ENCODE measurements around the gene KIF6.

KIF6 gene

DNA sequence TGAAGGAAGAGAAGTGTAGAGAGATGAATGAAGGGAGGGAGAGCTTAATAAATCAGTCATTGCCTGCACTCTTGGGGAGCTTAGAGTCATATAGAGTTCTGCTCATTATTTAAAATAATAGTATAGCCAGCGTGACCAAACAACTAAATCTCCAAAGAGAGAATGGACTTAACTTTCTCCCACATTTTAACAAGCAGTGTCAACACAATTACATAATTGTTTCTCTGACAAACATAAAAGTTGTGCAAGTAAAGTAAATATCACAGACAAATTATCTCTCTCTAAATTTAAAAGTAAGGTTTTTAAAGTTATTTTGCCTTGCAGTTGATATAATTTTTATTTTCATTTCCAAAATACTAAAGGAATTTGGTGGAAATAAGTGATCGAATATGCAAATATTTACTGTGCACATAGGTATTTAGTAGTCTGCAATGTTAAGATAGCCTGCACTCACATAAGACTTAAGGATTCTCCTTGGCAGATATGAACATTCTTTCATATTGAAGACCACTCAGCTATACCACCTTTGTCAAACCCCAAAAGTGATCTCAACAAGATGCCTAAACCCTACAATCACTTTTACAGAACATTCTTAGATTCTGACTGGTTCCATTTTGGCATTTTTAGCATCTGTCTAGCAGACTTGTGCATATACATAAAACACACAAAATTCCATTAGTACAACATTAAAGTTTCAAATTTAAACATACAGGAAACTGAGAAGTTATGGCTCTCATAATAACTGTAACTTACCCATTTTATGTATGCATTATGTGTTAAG, 67.7 kb downstream of the KIF6 start:
- DNase-seq: no peak

DNA sequence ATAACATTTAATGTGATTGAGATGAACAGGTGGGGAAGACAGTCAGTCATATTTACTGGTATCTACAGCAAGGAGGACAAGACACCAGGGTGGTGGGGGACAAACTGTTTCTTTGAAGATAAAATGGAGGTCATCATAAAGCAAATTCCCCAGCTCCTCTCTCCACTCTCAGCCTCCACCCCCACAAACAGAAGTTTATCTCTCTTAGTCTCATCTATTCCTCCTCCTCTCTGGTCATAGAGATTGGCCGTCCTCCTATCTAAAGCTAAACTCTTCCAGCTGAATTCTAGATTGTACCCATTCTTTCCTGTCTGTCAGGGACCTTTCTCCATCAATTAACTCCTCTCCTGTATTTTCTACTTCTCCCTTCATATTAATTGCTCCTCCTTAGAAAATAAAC, 71.1 kb downstream of the KIF6 start:
- no peak for DNase-seq

DNA sequence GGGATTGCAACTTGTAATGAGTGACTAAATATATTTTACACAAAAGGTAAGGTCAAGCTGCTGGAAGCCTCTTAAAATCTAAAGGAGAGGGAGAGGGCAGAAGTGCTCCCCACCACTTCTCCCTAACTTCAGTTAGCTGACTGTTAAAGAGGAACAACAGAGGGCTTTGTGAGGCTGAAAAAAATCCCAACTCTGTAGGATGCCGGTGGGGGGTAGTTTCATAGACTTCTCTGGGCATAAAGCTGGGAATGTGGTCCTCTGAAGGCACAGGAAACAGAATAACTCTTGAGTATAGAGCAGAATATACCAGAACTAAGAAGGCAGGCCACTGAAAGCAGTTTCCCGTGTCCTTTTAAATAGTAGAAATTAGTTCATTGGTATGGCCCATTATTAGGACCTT, 71.6 kb downstream of the KIF6 start:
- DNase-seq: no peak

DNA sequence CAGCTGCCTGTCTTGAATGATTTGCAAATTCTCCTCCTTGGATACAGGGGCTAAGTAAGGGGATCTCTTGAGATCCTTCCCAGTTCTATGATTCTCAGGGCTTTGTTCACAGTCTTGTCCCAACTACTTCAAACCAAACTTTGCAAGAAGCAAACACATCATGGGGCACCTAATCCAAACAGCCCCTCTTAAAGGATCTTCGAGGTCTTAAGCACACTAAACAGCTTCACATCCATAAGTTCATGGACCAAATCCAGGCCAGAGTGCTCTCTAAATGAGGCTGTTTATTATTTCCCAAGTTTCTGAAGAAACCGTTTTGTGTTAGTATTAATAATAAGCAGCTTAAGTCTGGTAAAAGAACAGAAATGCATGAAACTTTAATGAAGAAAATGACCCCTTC, 75.2 kb downstream of the KIF6 start:
- DNase-seq: no peak

DNA sequence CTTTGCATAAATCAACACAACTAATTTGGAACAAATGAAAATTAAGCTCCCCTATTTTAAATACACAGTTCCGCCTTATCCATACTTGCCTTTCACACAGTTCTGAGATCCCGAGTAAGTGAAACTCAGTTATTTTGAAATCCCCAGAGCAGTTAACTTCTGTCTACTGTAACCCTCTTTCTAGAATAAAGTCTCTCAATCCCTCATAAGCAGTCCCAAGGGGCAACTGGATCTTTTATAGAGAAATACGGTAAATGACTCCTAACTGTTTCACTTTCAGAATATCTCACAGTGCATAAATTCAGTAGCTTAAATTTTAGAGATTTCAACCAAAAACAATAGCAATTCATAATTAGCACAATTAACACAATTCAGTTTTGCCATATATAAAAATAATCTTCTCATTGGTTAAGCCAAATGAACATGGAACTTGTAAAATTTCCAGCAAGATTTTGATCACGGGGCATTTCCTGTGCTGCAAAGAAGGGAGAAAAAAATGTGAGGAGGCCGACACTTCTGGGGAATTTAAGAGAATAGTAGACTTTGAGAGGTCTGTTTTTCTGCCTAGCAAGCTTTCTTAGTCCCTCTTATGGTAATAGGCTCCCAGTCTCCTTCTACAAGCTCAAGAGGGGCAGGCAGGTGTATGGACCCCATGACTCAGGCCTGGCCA, 78.3 kb downstream of the KIF6 start:
- DNase-seq: no peak

DNA sequence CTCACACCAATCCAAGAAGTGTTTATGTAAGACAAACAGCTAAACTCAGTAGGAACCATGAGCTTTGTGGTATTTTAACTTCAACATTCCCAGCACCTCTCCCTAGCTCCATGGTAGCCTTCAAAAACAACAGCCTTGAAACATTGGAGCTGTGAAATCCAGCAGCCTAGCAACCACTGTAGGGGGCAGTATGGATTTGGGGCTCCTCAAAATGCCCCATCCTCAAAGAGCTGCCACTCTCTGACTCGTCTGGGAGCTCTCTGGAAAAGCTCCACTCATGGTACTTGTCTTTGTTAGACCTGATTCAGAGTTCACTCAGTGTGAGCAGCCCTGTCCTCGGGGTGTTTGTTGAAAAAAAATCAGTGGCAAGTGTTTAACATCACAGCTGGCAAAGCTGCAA, 82.9 kb downstream of the KIF6 start:
- no peak for DNase-seq

DNA sequence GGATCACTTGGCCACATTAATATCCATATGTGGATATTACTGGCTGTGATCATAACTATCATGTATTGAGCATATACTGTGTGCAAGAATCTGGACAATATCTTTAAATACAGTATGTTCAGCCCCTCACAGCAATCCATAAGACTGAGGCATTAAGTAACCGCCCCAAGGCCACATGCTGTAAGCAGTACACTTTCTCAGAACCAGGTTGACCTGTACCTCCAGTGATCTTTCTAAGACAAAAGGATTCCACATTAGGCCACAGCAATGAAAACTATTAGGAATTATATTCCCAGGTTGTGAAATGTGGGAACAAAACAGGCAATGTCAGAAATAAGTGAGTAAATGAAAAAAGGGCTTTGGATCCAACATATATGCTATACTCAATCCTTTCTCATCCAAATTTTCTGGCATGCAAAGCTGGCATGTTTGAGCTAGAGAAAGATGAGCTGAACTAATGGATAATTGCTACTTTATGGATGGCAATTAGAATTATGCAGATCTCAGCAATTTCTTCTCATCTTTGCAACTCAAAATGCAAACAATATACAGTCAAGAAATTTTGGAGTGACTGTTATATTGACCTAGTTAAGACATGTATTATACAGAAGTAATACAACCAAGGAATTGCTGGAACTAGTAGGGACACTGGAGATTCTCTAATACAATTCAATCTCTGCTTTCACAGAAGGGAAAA, 86.9 kb downstream of the KIF6 start:
- DNase-seq: no peak

DNA sequence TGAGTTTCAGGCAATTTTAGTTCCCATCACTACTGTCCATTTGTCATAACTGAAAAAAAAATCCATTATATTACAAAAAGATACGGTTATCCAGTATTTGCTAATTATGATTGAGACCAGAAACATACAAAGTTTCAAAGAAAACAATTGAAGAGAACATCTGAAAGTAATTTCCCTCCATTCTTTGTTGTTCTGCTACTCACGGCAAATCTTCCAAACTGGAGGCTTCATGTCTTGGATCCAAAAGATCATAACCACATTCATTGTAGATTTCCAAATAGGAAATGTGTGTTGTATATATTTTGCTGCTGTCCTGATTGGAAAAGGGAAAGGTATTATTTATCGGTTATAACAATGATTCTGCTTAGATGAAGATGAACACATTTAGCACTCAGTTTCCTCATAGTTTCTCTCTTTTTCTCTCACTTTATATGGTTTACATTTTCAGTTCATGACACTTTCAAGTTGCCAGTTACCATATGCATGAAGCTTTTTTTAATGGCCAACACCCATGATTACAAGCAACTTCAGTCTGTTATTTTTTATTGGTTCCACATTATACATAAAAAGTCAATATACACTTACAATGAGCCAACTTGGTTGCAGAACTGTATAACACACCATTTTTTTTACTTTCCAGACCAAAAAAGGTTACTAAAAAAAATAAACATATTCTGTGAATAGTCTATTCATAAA, 90.4 kb downstream of the KIF6 start:
- no peak for DNase-seq

DNA sequence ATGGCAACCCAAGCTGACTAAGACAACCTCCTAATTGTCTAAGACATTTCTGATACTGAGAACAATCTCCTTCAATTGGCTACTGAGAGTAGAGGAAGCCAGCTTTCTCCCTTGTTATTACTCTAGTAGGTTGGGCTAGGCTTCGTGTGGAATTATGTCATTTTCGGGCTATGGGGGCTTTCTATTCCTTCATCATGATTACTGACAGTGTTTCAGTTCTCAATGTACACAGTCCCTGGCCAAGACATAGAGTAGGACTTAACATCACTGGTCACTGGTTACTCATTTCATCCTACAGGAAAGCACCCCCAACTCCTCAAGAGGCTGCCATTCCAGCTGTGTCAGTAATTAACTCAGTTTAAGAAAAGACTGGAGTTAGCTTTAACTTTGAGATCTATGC, 100.0 kb downstream of the KIF6 start:
- no peak for DNase-seq

DNA sequence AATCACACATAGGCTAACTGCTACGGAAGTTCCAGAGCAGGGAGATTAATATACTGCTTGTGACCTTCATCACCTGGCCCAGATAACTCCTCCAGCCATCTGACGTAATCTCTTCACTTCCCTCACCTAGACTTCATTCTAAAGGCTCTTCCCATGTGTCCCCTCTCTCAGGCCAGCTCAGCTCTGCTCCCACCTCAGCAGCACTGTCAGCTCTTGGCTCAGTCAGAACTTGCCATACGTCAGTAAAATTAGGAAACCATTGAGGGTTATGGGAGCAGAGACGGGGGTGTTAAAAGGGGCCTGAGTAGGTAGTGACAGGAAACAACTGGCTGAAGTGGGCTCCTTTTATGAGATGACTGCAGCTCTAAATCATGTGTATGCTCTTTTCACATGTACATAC, 101.5 kb downstream of the KIF6 start:
- DNase-seq: no peak

DNA sequence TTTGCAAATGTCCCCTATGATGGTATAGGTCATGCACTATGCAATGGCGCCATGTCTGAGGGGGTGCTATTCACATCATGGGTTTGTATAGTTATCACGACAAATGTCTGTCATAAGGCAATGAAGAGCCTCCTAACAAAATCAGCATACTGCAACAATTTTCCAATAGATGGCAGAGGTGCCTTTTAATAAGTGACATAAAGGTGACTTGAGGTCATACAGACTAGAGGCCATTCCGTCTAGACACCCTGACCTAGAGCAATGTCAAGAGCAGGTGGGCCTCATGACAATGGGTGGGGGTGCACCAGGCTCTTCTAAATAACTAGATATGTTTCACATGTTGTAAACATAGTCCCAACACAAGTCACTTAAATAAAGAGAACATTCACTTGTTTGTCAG, 107.7 kb downstream of the KIF6 start:
- no peak for DNase-seq

DNA sequence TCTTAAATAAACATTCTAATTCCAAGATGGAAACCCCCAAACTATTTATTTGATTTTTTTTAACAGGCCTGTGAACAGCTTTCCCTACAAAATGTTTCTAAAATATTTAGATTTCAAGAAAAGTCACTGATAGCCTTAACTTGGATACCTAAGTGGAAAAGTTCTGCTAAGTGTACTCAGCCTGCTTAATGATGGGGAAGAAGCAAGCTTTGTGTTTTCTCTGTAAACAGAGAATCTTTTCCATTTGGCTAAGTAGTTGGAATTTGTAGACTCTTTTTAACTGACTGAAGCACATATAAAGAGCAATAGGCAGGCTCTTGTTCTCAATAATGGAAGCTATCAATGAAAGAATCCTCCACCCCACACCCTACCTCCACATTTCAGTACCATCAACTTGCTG, 108.2 kb downstream of the KIF6 start:
- no peak for DNase-seq

DNA sequence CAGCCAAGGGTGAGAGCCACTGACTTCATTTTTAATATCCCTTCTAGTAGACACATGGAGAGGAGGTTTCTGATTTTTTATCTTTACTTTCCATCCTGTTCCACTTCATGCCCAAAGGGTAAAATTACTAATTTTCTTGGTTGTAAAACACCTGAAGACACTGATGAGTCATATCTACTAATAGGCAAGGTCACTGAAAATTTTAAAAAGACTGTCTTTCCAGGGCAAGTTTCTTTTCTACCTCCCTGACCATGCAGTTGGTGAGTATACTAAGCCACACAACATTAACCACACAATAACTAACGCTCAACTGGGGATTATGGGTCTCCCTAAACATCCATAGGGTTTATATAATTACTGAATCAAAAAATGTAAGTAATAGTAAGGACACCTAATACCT, 109.6 kb downstream of the KIF6 start:
- DNase-seq: no peak

DNA sequence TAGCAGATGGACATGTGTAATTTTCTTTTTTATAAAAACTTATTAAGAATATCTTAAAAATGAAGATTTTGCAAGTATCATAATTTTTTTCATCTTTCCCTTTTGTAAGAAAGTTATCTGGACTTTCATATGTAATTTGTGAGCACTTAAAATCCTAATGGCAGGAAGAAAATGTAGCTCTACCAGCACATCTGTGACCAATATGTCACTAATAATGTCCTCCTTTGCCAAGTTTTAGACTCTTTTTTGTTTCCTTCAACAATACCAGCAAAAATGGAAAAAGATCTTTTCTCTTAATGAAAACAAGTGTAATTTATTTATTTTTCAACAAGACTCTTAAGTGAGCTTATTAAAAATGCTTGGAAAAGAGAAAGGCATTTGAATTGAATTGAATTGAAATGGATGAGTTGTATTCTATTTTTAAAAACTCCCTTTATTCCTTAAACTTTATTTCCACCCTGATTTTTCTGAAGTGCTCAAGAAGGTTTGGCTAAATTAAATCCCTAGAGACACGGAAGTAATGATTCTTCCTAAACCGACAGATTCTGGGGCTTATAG, 110.7 kb downstream of the KIF6 start:
- no peak for DNase-seq

DNA sequence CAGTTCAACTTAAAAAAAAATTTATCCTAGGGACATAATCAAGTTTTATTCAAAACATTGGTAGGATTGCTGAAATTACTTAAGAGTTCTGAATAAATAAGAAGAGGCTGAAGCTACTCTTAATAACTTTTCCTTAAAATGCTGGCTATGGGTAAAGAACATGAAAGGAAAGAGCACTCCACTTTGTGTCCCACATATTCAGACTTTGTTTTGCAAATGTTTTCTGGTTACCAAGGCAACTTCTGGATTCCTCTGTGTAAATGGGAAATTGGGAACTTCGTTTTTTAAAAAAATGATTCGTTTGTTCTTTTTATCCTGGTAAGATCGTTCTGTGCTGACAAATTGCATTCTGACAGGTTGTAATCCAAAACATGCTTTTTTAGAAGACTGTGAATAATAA, 115.0 kb downstream of the KIF6 start:
- DNase-seq: no peak

DNA sequence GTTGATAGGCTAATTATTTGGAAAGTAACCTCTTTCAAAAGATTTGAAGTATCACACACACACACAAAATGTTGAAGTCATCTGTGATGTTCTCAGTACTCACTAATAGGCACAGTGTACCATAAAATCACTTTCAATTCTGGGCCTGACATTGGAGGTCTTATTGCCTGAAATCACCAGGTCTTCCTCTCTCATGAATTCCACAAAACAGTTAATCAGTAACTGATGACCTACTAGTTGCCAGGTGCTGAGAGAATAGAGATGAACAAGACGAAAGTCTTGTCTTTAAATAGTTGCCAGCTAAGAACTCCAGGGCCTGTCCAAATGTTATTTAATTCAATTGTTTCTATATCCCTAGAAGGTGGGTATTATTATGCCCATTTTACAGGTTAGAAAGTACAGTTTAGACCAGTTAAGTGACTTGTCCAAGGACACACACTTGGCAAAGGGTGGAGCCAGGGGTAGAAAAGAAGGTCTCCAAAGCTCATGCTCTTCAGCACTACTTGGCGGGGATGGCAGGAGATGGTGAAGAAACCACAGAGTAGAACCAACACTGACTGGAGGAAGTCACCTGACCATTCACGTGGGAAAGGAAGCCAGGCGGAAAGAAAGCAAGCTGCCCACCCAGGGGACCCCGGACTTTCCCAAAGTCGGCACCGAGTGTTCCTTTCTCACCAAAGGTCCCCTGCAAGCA, 116.4 kb downstream of the KIF6 start:
- no peak for DNase-seq

DNA sequence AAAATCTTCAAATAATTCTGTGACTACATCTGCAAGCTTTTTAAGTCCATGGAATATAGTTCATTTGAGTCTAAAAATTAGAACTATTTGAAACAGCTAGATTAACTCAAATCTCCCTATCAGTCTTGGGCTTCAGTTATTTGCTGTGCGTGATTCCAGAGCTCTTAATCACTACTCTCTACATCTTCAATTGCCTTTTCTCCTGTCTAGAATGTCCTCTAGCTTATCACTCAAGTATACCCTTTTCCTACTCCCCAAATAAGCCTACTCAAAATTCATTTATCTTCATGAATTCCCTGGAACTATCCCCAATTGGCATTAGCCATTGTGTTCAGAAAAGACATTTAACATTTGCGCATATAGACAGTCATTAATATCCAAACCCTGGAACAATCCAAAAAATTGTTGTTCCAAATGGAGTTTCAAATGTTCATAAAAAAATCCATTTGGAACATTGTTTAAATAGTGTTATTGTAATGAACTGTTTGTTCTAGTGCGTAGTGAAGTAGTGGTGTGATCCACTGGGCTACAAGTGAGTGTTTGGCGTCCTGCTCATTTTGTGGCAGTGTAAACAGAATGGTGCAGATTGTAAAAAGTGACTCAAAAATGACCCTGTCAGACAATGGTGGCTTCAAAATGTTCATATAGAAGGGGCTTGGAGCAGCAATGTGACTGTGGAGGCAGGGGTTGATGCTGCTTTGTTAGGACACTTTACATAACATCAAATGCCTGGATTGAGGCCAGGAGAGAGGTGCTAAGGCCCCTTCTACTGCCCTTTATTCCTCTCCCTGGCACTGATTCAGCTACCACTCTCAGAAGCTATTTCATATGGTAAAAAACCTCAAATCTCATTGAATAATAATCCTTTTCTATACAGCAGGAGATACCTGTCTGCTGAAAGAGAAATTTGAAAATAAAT, 122.3 kb downstream of the KIF6 start:
- DNase-seq: no peak

DNA sequence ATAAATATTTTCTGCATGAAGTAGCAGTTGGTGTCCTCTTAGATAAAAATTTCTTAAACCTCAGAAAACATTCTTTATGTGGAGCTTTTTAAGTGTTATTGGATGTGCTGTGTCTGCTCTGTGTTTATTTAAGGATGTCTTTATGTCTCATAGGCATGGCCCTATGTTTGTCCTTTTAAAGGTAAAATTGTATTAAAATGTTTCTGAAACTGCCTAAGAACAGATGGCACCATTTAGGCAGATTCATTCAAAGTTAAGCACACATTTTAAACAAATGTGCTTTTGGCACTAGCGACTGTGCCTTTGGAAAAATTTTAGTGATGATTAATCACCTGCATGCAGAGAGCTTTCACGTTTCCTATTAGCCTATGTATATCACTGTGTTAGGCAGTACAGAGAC, 125.2 kb downstream of the KIF6 start:
- DNase-seq: no peak

DNA sequence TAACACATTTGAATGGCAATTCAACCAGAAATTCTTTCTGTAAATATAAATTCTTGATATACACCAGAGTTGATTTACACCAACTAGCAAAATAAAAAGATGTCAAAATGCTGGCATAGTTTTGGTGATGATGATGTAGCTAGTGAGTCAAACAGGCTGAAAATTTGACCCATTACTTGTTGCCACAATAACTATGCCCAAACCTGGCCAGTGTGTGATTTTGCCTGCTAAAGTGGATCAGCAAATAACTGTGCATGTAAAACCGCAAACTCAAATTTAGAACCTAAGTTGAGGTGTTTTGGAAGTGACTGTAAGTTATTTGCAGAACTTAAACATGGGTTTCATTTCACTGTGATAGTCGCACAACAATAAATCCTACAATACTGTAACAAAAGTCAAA, 125.9 kb downstream of the KIF6 start:
- no peak for DNase-seq

DNA sequence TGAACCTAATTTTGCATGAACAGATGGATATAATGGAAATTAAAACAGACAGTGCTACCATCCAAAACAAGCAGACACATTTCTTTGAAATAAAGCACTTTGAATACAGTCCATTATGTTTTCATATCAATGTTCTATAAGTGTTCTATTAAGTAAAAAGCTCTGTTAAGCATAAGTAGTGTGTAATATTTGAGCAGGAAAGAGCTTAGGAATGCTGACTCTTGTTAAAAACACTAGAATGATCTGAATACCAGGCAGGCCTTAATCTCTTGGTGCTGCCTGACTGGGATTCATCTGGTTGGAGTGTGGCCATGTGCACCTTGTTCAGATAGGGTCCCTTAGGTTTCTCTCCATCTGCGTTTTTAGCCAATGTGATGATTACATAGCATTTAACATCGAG, 130.9 kb downstream of the KIF6 start:
- no peak for DNase-seq

DNA sequence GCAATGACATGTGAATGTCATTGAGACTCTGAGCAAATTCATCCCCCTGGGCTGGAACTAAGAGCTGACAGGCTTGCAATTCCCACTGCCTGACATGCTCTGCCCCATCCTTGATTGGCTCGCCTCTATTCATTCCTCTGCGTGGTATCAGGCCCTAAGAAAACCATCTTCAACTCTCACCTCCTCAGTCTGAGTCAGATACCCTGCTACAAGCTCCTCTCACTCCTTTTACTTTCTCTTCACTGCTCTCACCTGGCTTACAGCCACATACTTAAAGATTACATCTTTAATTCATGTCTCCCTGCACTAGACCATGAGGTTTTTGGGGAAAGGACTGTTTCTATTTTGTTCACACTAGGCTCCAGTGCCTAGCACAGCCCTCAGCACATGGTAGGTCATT, 131.6 kb downstream of the KIF6 start:
- no peak for DNase-seq

Measured in NCI-H1048 (cell line).